HepG2 (cell line): Measurements from ENCODE around the gene IRGQ. TPM values are rescaled to one million over a fixed set of nuclear protein-coding genes. Genes with fewer than 3 reads are reported as not detected.
A peak's percentile ranks its signal among the peaks of the same experiment; 100 is the strongest.

Experiments used
- HHEX ChIP-seq: IDR thresholded peaks from 2 replicates; pipeline ENCODE4 v1.6.1; 2016; ENCODE audit warnings: control low read depth
- MAF1 ChIP-seq: sonication (generic); formaldehyde crosslinking; IDR thresholded peaks from 2 replicates; pipeline ENCODE4 v1.5.0; 2020; ENCODE audit warnings: missing genetic modification reagents, borderline replicate concordance
- MAFF ChIP-seq: IDR thresholded peaks from 2 replicates; pipeline ENCODE4 v1.6.1; 2011; ENCODE audit warnings: low read depth, low read length, improper control_type of control experiment
- ONECUT2 ChIP-seq: sonication (generic); formaldehyde crosslinking; IDR thresholded peaks from 2 replicates; pipeline ENCODE4 v1.4.0; 2020; ENCODE audit warnings: missing genetic modification reagents
- POLR2G ChIP-seq: fragments of 200-400 bp; formaldehyde crosslinking; IDR thresholded peaks from 2 replicates; pipeline ENCODE4 v1.6.1; 2018; ENCODE audit warnings: mild to moderate bottlenecking, low read depth, low read length, moderate library complexity
- REL ChIP-seq: sonication (generic); formaldehyde crosslinking; conservative IDR thresholded peaks from 2 replicates; pipeline ENCODE4 v1.8.0; 2022; ENCODE audit warnings: mild to moderate bottlenecking, missing genetic modification reagents, moderate library complexity
- TBP ChIP-seq: sonication (generic); formaldehyde crosslinking; IDR thresholded peaks from 2 replicates; pipeline ENCODE4 v1.5.0; 2020; ENCODE audit warnings: missing genetic modification reagents
- THAP11 ChIP-seq: IDR thresholded peaks from 2 replicates; pipeline ENCODE4 v1.6.1; 2016; ENCODE audit warnings: missing biosample characterization, missing genetic modification reagents
- ZFAT ChIP-seq: sonication (generic); formaldehyde crosslinking; conservative IDR thresholded peaks from 2 replicates; pipeline ENCODE4 v1.8.1; 2023; ENCODE audit warnings: missing genetic modification reagents, inconsistent platforms
- ZNF138 ChIP-seq: sonication (generic); formaldehyde crosslinking; IDR thresholded peaks from 2 replicates; pipeline ENCODE4 v1.5.0; 2020; ENCODE audit warnings: mild to moderate bottlenecking, low read depth, missing genetic modification reagents
- ZNF841 ChIP-seq: sonication (generic); formaldehyde crosslinking; IDR thresholded peaks from 2 replicates; pipeline ENCODE4 v1.8.1; 2023; ENCODE audit warnings: missing genetic modification reagents, borderline replicate concordance
- polyA plus RNA-seq, 8 experiments: library from polyadenylated mRNA; depleted of rRNA in 3 of 8; stranded (reverse) in 7 of 8; unstranded in 1 of 8; fragments of >200 nt; fragmentation: Illumina TruSeq in 4 of 8; extraction: Trizol in 4 of 8; gene quantifications; 2 replicates each; pipeline versions ENCODE4 v1.2.1 to v1.2.3, GENCODE V29; 2011 to 2016; ENCODE audit warnings: low read depth in 4 of 8, missing spikeins in 1 of 8, mixed read lengths in 1 of 8; ENCODE audit not compliant: insufficient read depth in 1 of 8
- total RNA-seq, 5 experiments: library from RNA; depleted of rRNA; stranded (reverse); fragments of >200 nt; fragmentation: Illumina TruSeq; extraction: Trizol; gene quantifications; 2 replicates each; pipeline ENCODE4 v1.2.3, GENCODE V29; 2016; ENCODE audit warnings: low read depth in 1 of 5
- TF ChIP-seq, protein P1 (sequence below): sonication (generic); formaldehyde crosslinking; conservative IDR thresholded peaks from 2 replicates; pipeline ENCODE4 v1.4.0; 2020; ENCODE audit warnings: missing genetic modification reagents
- TF ChIP-seq, protein P2 (sequence below): sonication (generic); formaldehyde crosslinking; IDR thresholded peaks from 2 replicates; pipeline ENCODE4 v1.8.1; 2023; ENCODE audit warnings: mild to moderate bottlenecking, missing genetic modification reagents, borderline replicate concordance
- TF ChIP-seq, protein P3 (sequence below): sonication (generic); formaldehyde crosslinking; IDR thresholded peaks from 2 replicates; pipeline ENCODE4 v1.5.0; 2020; ENCODE audit warnings: missing genetic modification reagents
- TF ChIP-seq, protein P4 (sequence below): sonication (generic); formaldehyde crosslinking; IDR thresholded peaks from 2 replicates; pipeline ENCODE4 v1.5.1; 2020; ENCODE audit warnings: missing genetic modification reagents, mild to moderate bottlenecking, borderline replicate concordance
- TF ChIP-seq, protein P5 (sequence below): sonication (generic); formaldehyde crosslinking; IDR thresholded peaks from 2 replicates; pipeline ENCODE4 v1.8.1; 2022; ENCODE audit warnings: low read depth, mild to moderate bottlenecking, missing genetic modification reagents
- TF ChIP-seq, protein P6 (sequence below): sonication (generic); formaldehyde crosslinking; IDR thresholded peaks from 2 replicates; pipeline ENCODE4 v1.5.0; 2020; ENCODE audit warnings: missing genetic modification reagents
- TF ChIP-seq, protein P7 (sequence below): sonication (generic); formaldehyde crosslinking; IDR thresholded peaks from 2 replicates; pipeline ENCODE4 v1.4.0; 2020; ENCODE audit warnings: missing genetic modification reagents

The IRGQ gene
- total and polyA plus RNA-seq, 2 of the 13 experiments (the other 11 are each of a cell fraction or from before 2014, with no cell fraction given), result 11.6 to 12.4 TPM

DNA sequence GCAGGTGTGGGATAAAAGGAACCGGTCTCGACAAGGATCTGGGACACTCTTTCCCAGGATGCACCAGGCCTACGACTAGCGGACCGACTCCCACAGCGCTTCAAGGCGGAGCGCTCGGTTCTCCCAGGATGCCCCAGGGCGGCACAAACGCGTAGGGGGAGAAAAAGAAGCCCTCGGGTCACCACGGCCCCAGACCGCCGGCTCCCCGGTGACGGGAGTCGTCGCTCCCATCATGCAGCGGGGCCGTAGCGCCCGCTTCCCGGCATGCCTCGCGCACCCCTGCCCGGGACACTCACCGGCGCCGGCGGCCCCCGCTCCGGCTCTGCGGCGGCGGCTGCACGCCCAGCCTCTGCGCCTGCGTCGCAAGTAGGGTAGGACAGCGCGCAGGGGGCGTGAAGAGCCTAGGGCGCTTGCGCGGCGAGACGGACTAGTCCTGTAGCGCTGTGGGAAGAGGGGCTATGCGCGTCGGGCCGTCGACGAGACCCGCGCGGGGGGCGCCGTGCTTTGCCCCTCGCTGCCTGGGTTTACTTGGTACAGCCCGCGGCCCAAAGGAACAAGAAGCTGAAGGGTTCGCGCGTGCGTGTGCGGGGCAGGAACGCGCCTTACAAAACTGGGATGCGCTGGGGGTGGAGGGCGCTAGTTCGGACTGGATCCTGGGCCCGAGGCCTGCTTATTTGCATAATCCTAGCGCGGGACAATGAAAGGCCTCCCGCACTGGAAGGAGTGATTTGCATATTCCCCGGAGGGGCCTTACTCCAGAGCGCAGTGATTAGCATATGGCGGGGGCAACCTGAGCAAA is 23.5 kb upstream of the IRGQ start, which contains the start of gene ZNF428 (continued):
- no peak for TF ChIP-seq ZNF841 (CRISPR knock-in tag)
- 0 out of 2 replicates have a peak, but pooled peaks have one; percentile 70 for TF ChIP-seq ZFAT (CRISPR knock-in tag)
- TF ChIP-seq, protein P1, sequence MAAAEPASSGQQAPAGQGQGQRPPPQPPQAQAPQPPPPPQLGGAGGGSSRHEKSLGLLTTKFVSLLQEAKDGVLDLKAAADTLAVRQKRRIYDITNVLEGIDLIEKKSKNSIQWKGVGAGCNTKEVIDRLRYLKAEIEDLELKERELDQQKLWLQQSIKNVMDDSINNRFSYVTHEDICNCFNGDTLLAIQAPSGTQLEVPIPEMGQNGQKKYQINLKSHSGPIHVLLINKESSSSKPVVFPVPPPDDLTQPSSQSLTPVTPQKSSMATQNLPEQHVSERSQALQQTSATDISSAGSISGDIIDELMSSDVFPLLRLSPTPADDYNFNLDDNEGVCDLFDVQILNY (CRISPR knock-in tag), result peak; percentile 38; the same call in 1 of the 2 replicates
- TF ChIP-seq, protein P2, sequence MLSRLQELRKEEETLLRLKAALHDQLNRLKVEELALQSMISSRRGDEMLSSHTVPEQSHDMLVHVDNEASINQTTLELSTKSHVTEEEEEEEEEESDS, result peak; percentile 95
- no peak; the same call in 1 of the 2 replicates for TF ChIP-seq ONECUT2 (CRISPR knock-in tag)
- TF ChIP-seq TBP (CRISPR knock-in tag), result peak; percentile 25; the same call in 1 of the 2 replicates
- TF ChIP-seq, protein P3, sequence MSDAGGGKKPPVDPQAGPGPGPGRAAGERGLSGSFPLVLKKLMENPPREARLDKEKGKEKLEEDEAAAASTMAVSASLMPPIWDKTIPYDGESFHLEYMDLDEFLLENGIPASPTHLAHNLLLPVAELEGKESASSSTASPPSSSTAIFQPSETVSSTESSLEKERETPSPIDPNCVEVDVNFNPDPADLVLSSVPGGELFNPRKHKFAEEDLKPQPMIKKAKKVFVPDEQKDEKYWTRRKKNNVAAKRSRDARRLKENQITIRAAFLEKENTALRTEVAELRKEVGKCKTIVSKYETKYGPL (CRISPR knock-in tag), result peak; percentile 84
- TF ChIP-seq, protein P4, sequence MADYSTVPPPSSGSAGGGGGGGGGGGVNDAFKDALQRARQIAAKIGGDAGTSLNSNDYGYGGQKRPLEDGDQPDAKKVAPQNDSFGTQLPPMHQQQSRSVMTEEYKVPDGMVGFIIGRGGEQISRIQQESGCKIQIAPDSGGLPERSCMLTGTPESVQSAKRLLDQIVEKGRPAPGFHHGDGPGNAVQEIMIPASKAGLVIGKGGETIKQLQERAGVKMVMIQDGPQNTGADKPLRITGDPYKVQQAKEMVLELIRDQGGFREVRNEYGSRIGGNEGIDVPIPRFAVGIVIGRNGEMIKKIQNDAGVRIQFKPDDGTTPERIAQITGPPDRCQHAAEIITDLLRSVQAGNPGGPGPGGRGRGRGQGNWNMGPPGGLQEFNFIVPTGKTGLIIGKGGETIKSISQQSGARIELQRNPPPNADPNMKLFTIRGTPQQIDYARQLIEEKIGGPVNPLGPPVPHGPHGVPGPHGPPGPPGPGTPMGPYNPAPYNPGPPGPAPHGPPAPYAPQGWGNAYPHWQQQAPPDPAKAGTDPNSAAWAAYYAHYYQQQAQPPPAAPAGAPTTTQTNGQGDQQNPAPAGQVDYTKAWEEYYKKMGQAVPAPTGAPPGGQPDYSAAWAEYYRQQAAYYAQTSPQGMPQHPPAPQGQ (CRISPR knock-in tag), result no peak
- TF ChIP-seq, protein P5, sequence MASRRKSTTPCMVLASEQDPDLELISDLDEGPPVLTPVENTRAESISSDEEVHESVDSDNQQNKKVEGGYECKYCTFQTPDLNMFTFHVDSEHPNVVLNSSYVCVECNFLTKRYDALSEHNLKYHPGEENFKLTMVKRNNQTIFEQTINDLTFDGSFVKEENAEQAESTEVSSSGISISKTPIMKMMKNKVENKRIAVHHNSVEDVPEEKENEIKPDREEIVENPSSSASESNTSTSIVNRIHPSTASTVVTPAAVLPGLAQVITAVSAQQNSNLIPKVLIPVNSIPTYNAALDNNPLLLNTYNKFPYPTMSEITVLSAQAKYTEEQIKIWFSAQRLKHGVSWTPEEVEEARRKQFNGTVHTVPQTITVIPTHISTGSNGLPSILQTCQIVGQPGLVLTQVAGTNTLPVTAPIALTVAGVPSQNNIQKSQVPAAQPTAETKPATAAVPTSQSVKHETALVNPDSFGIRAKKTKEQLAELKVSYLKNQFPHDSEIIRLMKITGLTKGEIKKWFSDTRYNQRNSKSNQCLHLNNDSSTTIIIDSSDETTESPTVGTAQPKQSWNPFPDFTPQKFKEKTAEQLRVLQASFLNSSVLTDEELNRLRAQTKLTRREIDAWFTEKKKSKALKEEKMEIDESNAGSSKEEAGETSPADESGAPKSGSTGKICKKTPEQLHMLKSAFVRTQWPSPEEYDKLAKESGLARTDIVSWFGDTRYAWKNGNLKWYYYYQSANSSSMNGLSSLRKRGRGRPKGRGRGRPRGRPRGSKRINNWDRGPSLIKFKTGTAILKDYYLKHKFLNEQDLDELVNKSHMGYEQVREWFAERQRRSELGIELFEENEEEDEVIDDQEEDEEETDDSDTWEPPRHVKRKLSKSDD, result 0 out of 2 replicates have a peak, but pooled peaks have one; percentile 7
- TF ChIP-seq, protein P6, sequence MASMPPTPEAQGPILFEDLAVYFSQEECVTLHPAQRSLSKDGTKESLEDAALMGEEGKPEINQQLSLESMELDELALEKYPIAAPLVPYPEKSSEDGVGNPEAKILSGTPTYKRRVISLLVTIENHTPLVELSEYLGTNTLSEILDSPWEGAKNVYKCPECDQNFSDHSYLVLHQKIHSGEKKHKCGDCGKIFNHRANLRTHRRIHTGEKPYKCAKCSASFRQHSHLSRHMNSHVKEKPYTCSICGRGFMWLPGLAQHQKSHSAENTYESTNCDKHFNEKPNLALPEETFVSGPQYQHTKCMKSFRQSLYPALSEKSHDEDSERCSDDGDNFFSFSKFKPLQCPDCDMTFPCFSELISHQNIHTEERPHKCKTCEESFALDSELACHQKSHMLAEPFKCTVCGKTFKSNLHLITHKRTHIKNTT (CRISPR knock-in tag), result peak; percentile 72
- TF ChIP-seq ZNF138 (CRISPR knock-in tag), result peak; percentile 88
- peak; percentile 94 for TF ChIP-seq REL (CRISPR knock-in tag)
- no peak for TF ChIP-seq HHEX (CRISPR knock-in tag)
- peak; percentile 57; the same call in 1 of the 2 replicates for TF ChIP-seq MAF1 (CRISPR knock-in tag)
- TF ChIP-seq, protein P7, sequence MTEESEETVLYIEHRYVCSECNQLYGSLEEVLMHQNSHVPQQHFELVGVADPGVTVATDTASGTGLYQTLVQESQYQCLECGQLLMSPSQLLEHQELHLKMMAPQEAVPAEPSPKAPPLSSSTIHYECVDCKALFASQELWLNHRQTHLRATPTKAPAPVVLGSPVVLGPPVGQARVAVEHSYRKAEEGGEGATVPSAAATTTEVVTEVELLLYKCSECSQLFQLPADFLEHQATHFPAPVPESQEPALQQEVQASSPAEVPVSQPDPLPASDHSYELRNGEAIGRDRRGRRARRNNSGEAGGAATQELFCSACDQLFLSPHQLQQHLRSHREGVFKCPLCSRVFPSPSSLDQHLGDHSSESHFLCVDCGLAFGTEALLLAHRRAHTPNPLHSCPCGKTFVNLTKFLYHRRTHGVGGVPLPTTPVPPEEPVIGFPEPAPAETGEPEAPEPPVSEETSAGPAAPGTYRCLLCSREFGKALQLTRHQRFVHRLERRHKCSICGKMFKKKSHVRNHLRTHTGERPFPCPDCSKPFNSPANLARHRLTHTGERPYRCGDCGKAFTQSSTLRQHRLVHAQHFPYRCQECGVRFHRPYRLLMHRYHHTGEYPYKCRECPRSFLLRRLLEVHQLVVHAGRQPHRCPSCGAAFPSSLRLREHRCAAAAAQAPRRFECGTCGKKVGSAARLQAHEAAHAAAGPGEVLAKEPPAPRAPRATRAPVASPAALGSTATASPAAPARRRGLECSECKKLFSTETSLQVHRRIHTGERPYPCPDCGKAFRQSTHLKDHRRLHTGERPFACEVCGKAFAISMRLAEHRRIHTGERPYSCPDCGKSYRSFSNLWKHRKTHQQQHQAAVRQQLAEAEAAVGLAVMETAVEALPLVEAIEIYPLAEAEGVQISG, result peak; percentile 68; the same call in 1 of the 2 replicates
- TF ChIP-seq POLR2G, result peak; percentile 89
- TF ChIP-seq THAP11 (CRISPR knock-in tag), result peak; percentile 86
- no peak for TF ChIP-seq MAFF
